ENCODE results near the gene SPATA2. TPM values are rescaled to one million over a fixed set of nuclear protein-coding genes. Genes with fewer than 3 reads are reported as not detected.

Gene SPATA2
- total RNA-seq, 1 experiment from 2014 or later = 3.1 TPM

- H3K36me3 ChIP-seq (ENCODE audit: insufficient read depth, low read length) = no peaks in the 10 kb centered on the region
- no peaks in the 10 kb centered on the region for H3K9me2 ChIP-seq (replicated peaks; ENCODE audit: insufficient read depth, low read length)
- H3K9me3 ChIP-seq (ENCODE audit: low read length) = no peaks in the 10 kb centered on the region
- H2AFZ ChIP-seq (ENCODE audit: low read length) = no peak overlapping the region
- H3K4me1 ChIP-seq (ENCODE audit: low read length) = no peaks in the 10 kb centered on the region
- H3K4me3 ChIP-seq (ENCODE audit: low read length) = no peak overlapping the region
- H3K4me2 ChIP-seq (ENCODE audit: low read depth, low read length, poor library complexity, severe bottlenecking) = no peak overlapping the region
- no peak for DNase-seq
- no peaks in the 10 kb centered on the region for H4K20me1 ChIP-seq (ENCODE audit: insufficient read depth, low read depth, low read length)
- no peak overlapping the region for H3K9ac ChIP-seq (ENCODE audit: low read length)
- no peak overlapping the region for H3K27ac ChIP-seq (ENCODE audit: low read length)
- H3K27me3 ChIP-seq (ENCODE audit: low read length) = no peaks in the 10 kb centered on the region
- H3K79me2 ChIP-seq (ENCODE audit: low read length) = no peaks in the 10 kb centered on the region
Measured at GRCh38 chr20:49880724-49881445, 34.4 kb downstream of the SPATA2 start.

GRCh38 chr20:49880177-49880576, 35.2 kb downstream of the SPATA2 start:
- H3K4me3 ChIP-seq (ENCODE audit: low read length) = no peak overlapping the region
- H4K20me1 ChIP-seq (ENCODE audit: insufficient read depth, low read depth, low read length) = no peaks in the 10 kb centered on the region
- no peaks in the 10 kb centered on the region for H3K36me3 ChIP-seq (ENCODE audit: insufficient read depth, low read length)
- DNase-seq = no peak
- no peak overlapping the region for H3K9ac ChIP-seq (ENCODE audit: low read length)
- no peak overlapping the region for H2AFZ ChIP-seq (ENCODE audit: low read length)
- H3K79me2 ChIP-seq (ENCODE audit: low read length) = no peaks in the 10 kb centered on the region
- H3K27me3 ChIP-seq (ENCODE audit: low read length) = no peaks in the 10 kb centered on the region
- H3K9me2 ChIP-seq (replicated peaks; ENCODE audit: insufficient read depth, low read length) = no peaks in the 10 kb centered on the region
- H3K9me3 ChIP-seq (ENCODE audit: low read length) = no peaks in the 10 kb centered on the region
- H3K27ac ChIP-seq (ENCODE audit: low read length) = no peak overlapping the region
- H3K4me1 ChIP-seq (ENCODE audit: low read length) = no peaks in the 10 kb centered on the region
- H3K4me2 ChIP-seq (ENCODE audit: low read depth, low read length, poor library complexity, severe bottlenecking) = no peak overlapping the region

- Histone ChIP-seq H3K4me1 (ENCODE audit: low read length) (no peaks in the 10 kb centered on the region), H3K9ac (ENCODE audit: low read length) (no peak overlapping the region), H3K4me3 (ENCODE audit: low read length) (no peak overlapping the region), H3K27ac (ENCODE audit: low read length) (no peak overlapping the region), H3K9me3 (ENCODE audit: low read length) (no peaks in the 10 kb centered on the region), H3K36me3 (ENCODE audit: insufficient read depth, low read length) (no peaks in the 10 kb centered on the region), H3K9me2 (replicated peaks; ENCODE audit: insufficient read depth, low read length) (no peaks in the 10 kb centered on the region), H3K79me2 (ENCODE audit: low read length) (no peaks in the 10 kb centered on the region), H3K27me3 (ENCODE audit: low read length) (no peaks in the 10 kb centered on the region), H3K4me2 (ENCODE audit: low read depth, low read length, poor library complexity, severe bottlenecking) (no peak overlapping the region), H4K20me1 (ENCODE audit: insufficient read depth, low read depth, low read length) (no peaks in the 10 kb centered on the region), H2AFZ (ENCODE audit: low read length) (no peak overlapping the region)
- DNase-seq = no peak
Measured at GRCh38 chr20:49878977-49879376, 36.4 kb downstream of the SPATA2 start.

GRCh38 chr20:49877386-49877921, 37.9 kb downstream of the SPATA2 start:
- H3K36me3 ChIP-seq (ENCODE audit: insufficient read depth, low read length) = no peaks in the 10 kb centered on the region
- no peak overlapping the region for H3K27ac ChIP-seq (ENCODE audit: low read length)
- no peaks in the 10 kb centered on the region for H3K4me1 ChIP-seq (ENCODE audit: low read length)
- H3K9me3 ChIP-seq (ENCODE audit: low read length) = no peaks in the 10 kb centered on the region
- no peak overlapping the region for H3K9ac ChIP-seq (ENCODE audit: low read length)
- H2AFZ ChIP-seq (ENCODE audit: low read length) = no peak overlapping the region
- no peak overlapping the region for H3K4me2 ChIP-seq (ENCODE audit: low read depth, low read length, poor library complexity, severe bottlenecking)
- no peaks in the 10 kb centered on the region for H3K9me2 ChIP-seq (replicated peaks; ENCODE audit: insufficient read depth, low read length)
- H3K79me2 ChIP-seq (ENCODE audit: low read length) = no peaks in the 10 kb centered on the region
- H3K4me3 ChIP-seq (ENCODE audit: low read length) = no peak overlapping the region
- H4K20me1 ChIP-seq (ENCODE audit: insufficient read depth, low read depth, low read length) = no peaks in the 10 kb centered on the region
- no peak for DNase-seq
- no peaks in the 10 kb centered on the region for H3K27me3 ChIP-seq (ENCODE audit: low read length)

DNA sequence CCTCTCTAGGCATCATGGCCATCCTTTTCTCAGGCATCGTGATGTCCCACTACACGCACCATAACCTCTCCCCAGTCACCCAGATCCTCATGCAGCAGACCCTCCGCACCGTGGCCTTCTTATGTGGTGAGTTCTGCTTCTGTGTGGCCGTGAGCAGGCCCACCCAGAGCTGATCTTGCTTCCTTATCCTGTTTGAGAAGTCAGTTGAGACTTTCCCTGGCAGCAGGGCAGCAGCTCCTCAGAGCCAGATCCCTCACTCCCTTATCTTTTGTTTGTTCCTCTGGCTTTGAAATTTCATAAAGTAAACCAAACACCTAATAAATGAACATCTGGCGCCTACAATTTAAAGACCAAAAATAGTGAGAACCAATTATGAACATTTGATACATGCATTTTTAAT, 40.6 kb downstream of the SPATA2 start:
- Histone ChIP-seq H3K4me3 (ENCODE audit: low read length) (no peak overlapping the region), H4K20me1 (ENCODE audit: insufficient read depth, low read depth, low read length) (no peaks in the 10 kb centered on the region), H3K36me3 (ENCODE audit: insufficient read depth, low read length) (no peaks in the 10 kb centered on the region), H3K9me2 (replicated peaks; ENCODE audit: insufficient read depth, low read length) (no peaks in the 10 kb centered on the region), H3K9ac (ENCODE audit: low read length) (no peak overlapping the region), H3K27me3 (ENCODE audit: low read length) (no peaks in the 10 kb centered on the region), H3K4me1 (ENCODE audit: low read length) (no peaks in the 10 kb centered on the region), H2AFZ (ENCODE audit: low read length) (no peak overlapping the region), H3K27ac (ENCODE audit: low read length) (no peak overlapping the region), H3K79me2 (ENCODE audit: low read length) (no peaks in the 10 kb centered on the region), H3K9me3 (ENCODE audit: low read length) (no peaks in the 10 kb centered on the region), H3K4me2 (ENCODE audit: low read depth, low read length, poor library complexity, severe bottlenecking) (no peak overlapping the region)
- DNase-seq = no peak

DNA sequence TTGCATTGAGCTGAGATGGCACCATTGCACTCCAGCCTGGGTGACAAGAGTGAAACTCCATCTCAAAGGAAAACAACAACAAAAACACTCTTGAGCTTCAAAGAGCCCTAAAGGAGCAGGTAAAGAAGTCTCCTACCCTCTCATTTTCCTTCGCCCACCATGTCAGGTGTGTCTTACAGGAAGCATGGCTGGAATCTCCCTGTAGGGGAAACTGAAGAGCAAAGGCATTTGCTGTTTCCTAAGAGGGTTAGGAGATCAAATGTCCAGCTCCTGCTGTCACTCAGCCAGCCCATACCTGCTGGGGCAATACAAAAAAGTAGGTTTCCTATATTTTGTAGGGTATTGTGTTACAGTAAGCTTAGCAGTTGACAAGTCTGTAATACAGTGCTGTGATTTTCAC, 43.3 kb downstream of the SPATA2 start:
- Histone ChIP-seq H3K27ac (ENCODE audit: low read length) (no peak overlapping the region), H3K27me3 (ENCODE audit: low read length) (no peaks in the 10 kb centered on the region), H3K4me2 (ENCODE audit: low read depth, low read length, poor library complexity, severe bottlenecking) (no peak overlapping the region), H4K20me1 (ENCODE audit: insufficient read depth, low read depth, low read length) (no peaks in the 10 kb centered on the region), H3K4me3 (ENCODE audit: low read length) (no peak overlapping the region), H2AFZ (ENCODE audit: low read length) (no peak overlapping the region), H3K9me3 (ENCODE audit: low read length) (no peaks in the 10 kb centered on the region), H3K9me2 (replicated peaks; ENCODE audit: insufficient read depth, low read length) (no peaks in the 10 kb centered on the region), H3K36me3 (ENCODE audit: insufficient read depth, low read length) (peaks cover 5% of the 10 kb centered on the region; the same call in 1 of the 2 replicates), H3K4me1 (ENCODE audit: low read length) (peaks cover 5% of the 10 kb centered on the region; the same call in 1 of the 2 replicates), H3K79me2 (ENCODE audit: low read length) (no peaks in the 10 kb centered on the region), H3K9ac (ENCODE audit: low read length) (no peak overlapping the region)
- DNase-seq = no peak

- no peaks in the 10 kb centered on the region for H3K79me2 ChIP-seq (ENCODE audit: low read length)
- no peak for DNase-seq
- H3K9me3 ChIP-seq (ENCODE audit: low read length) = no peaks in the 10 kb centered on the region
- H3K4me2 ChIP-seq (ENCODE audit: low read depth, low read length, poor library complexity, severe bottlenecking) = no peak overlapping the region
- no peaks in the 10 kb centered on the region for H3K9me2 ChIP-seq (replicated peaks; ENCODE audit: insufficient read depth, low read length)
- H3K36me3 ChIP-seq (ENCODE audit: insufficient read depth, low read length) = peaks cover 5% of the 10 kb centered on the region; the same call in 1 of the 2 replicates
- no peaks in the 10 kb centered on the region for H3K27me3 ChIP-seq (ENCODE audit: low read length)
- no peaks in the 10 kb centered on the region for H4K20me1 ChIP-seq (ENCODE audit: insufficient read depth, low read depth, low read length)
- peaks cover 5% of the 10 kb centered on the region; the same call in 1 of the 2 replicates for H3K4me1 ChIP-seq (ENCODE audit: low read length)
- no peak overlapping the region for H3K9ac ChIP-seq (ENCODE audit: low read length)
- H3K27ac ChIP-seq (ENCODE audit: low read length) = no peak overlapping the region
- H3K4me3 ChIP-seq (ENCODE audit: low read length) = no peak overlapping the region
- H2AFZ ChIP-seq (ENCODE audit: low read length) = no peak overlapping the region
Measured at GRCh38 chr20:49871391-49871948, 43.9 kb downstream of the SPATA2 start.

DNA sequence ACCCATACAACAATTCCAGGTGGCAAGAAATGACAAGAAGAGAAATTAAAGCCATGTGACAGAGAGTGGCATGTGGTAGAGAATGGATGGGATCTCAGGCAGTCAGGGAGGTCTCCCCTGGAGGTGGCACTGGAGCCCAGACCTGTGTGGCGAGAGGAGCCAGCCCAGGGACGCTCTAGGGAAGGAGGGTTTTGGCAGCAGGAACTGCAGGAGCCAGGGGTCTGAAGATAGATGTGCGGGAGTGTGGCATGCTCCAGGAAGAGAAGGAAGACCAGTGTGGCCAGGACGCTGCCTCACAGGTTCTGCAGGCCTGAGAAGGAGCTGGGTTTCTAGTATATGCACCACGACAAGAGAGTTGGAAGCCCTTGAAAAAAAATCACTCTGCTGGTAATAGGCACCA, 45.1 kb downstream of the SPATA2 start:
- H3K27me3 ChIP-seq (ENCODE audit: low read length) = no peaks in the 10 kb centered on the region
- no peak overlapping the region for H3K9ac ChIP-seq (ENCODE audit: low read length)
- H3K9me2 ChIP-seq (replicated peaks; ENCODE audit: insufficient read depth, low read length) = no peaks in the 10 kb centered on the region
- H3K4me3 ChIP-seq (ENCODE audit: low read length) = no peak overlapping the region
- H3K36me3 ChIP-seq (ENCODE audit: insufficient read depth, low read length) = peaks cover 5% of the 10 kb centered on the region; the same call in 1 of the 2 replicates
- no peaks in the 10 kb centered on the region for H3K9me3 ChIP-seq (ENCODE audit: low read length)
- H2AFZ ChIP-seq (ENCODE audit: low read length) = no peak overlapping the region
- H3K79me2 ChIP-seq (ENCODE audit: low read length) = no peaks in the 10 kb centered on the region
- no peak overlapping the region for H3K27ac ChIP-seq (ENCODE audit: low read length)
- H3K4me1 ChIP-seq (ENCODE audit: low read length) = peaks cover 5% of the 10 kb centered on the region; the same call in 1 of the 2 replicates
- DNase-seq = no peak
- H3K4me2 ChIP-seq (ENCODE audit: low read depth, low read length, poor library complexity, severe bottlenecking) = no peak overlapping the region
- no peaks in the 10 kb centered on the region for H4K20me1 ChIP-seq (ENCODE audit: insufficient read depth, low read depth, low read length)

Data from Karpas-422 (cell line).